Naive thymus-derived CD4-positive, alpha-beta T cell (primary cell): ENCODE results near the gene CDC14A. TPM values are rescaled to one million over a fixed set of nuclear protein-coding genes. Genes with fewer than 3 reads are reported as not detected.

Source experiments
- ATAC-seq: fragments of 150-1000 bp; cut with Tn5 transposase; 2 replicates; pipeline ENCODE4 v1.10.0; 2021; ENCODE audit warnings: mild to moderate bottlenecking, moderate library complexity
- CTCF ChIA-PET: fragments of 350-600 bp; sonication (Branson Sonifier 250); formaldehyde crosslinking; loops from one replicate; lab custom pipeline; 2021; ENCODE audit warnings: antibody characterized with exemption; lab: Charles Lee
- POLR2A ChIA-PET: fragments of 350-600 bp; sonication (Branson Sonifier 250); formaldehyde crosslinking; loops from one replicate; lab custom pipeline; 2021; ENCODE audit warnings: antibody characterized with exemption, inconsistent platforms; lab: Charles Lee
- DNase-seq, 9 donors: peaks; one replicate each; pipeline versions ENCODE4 v3.0.0 to v3.0.0-alpha.2; 2020 to 2022; ENCODE audit warnings: mixed read lengths in 1 of 9
- H3K27ac ChIP-seq: one replicate; pipeline ENCODE4 v1.7.0; 2013; ENCODE audit warnings: mild to moderate bottlenecking, low read depth, low read length, moderate library complexity
- H3K27me3 ChIP-seq, 2 donors: one replicate each; pipeline ENCODE4 v1.7.0; 2013; ENCODE audit warnings: low read length in 2 of 2, mild to moderate bottlenecking in 2 of 2, moderate library complexity in 2 of 2; ENCODE audit not compliant: control insufficient read depth in 2 of 2, insufficient read depth in 2 of 2
- H3K36me3 ChIP-seq, 3 experiments: 1 replicate in 2 of 3; 2 replicates in 1 of 3; pipeline ENCODE4 v1.7.0; 2013; ENCODE audit warnings: low read length in 3 of 3, mild to moderate bottlenecking in 3 of 3, moderate library complexity in 1 of 3; ENCODE audit not compliant: insufficient read depth in 3 of 3, control insufficient read depth in 2 of 3
- H3K4me1 ChIP-seq, 2 donors: one replicate each; pipeline ENCODE4 v1.7.0; 2013; ENCODE audit warnings: low read length in 2 of 2, mild to moderate bottlenecking in 2 of 2, moderate library complexity in 1 of 2; ENCODE audit not compliant: control insufficient read depth in 2 of 2, insufficient read depth in 2 of 2
- H3K4me3 ChIP-seq: 2 replicates; pipeline ENCODE4 v1.7.0; 2013; ENCODE audit warnings: mild to moderate bottlenecking, low read length
- H3K9me3 ChIP-seq, 3 experiments: 1 replicate in 2 of 3; 2 replicates in 1 of 3; pipeline ENCODE4 v1.7.0; 2013; ENCODE audit warnings: low read length in 3 of 3; ENCODE audit not compliant: control insufficient read depth in 2 of 3
- H3K27ac Mint-ChIP-seq, 9 donors: one replicate each; pipeline ENCODE4 v1.8.0; 2020 to 2022; ENCODE audit warnings: mixed read lengths in 9 of 9, mild to moderate bottlenecking in 8 of 9, moderate library complexity in 5 of 9, inconsistent platforms in 2 of 9
- H3K27me3 Mint-ChIP-seq, 5 donors: one replicate each; pipeline ENCODE4 v1.8.0; 2021 to 2022; ENCODE audit warnings: mixed read lengths in 5 of 5, mild to moderate bottlenecking in 1 of 5
- H3K36me3 Mint-ChIP-seq, 5 donors: one replicate each; pipeline ENCODE4 v1.8.0; 2020 to 2022; ENCODE audit warnings: mixed read lengths in 5 of 5, mild to moderate bottlenecking in 3 of 5, inconsistent platforms in 1 of 5
- H3K4me1 Mint-ChIP-seq, 7 donors: one replicate each; pipeline ENCODE4 v1.8.0; 2020 to 2022; ENCODE audit warnings: mixed read lengths in 7 of 7, mild to moderate bottlenecking in 3 of 7, inconsistent platforms in 1 of 7
- H3K4me3 Mint-ChIP-seq, 10 donors: one replicate each; pipeline ENCODE4 v1.8.0; 2020 to 2022; ENCODE audit warnings: mild to moderate bottlenecking in 10 of 10, mixed read lengths in 10 of 10, moderate library complexity in 6 of 10, inconsistent platforms in 2 of 10
- H3K9me3 Mint-ChIP-seq, 11 donors: one replicate each; pipeline ENCODE4 v1.8.0; 2020 to 2022; ENCODE audit warnings: mixed read lengths in 11 of 11, mild to moderate bottlenecking in 4 of 11, inconsistent platforms in 1 of 11, moderate library complexity in 1 of 11
- intact Hi-C, 2 donors: fragments of 100-400 bp; cut with micrococcal nuclease; formaldehyde crosslinking; loops; one replicate each; pipeline ENCODE4 v1.15.1; 2023
- polyA plus RNA-seq, 2 donors: library from polyadenylated mRNA; unstranded; fragments of 300-500 nt; fragmentation: Illumina TruSeq; gene quantifications; one replicate each; pipeline ENCODE4 v1.2.3, GENCODE V29; 2021
- total RNA-seq, 6 experiments: library from RNA in 5 of 6; stranded (reverse) in 5 of 6; gene quantifications; 1 replicate in 5 of 6; 2 replicates in 1 of 6; pipeline ENCODE4 v1.2.3 and lab custom pipeline; 2021 to 2026

Gene CDC14A
- total and polyA plus RNA-seq, 7 experiments from 2014 or later: 47.1 to 136 (median 79.3) TPM

GRCh38 chr1:100413035-100413434 is 60.7 kb downstream of the CDC14A start:
- H3K9me3 ChIP-seq: no peaks in the 10 kb centered on the region
- ChIA-PET CTCF (interaction anchor here (0.9 to 1.4 kb wide), 3 partner anchors 9 to 456 kb away, joined by 3 read pairs; no protein-coding TSS in a partner anchor), POLR2A (interaction anchor here (0.9 to 4.6 kb wide), 10 partner anchors 9 to 60 kb away, joined by 3 to 27 read pairs (median 7); partner anchors contain the start of gene CDC14A)
- ATAC-seq (peak; percentile 42), DNase-seq (peak in 2 of 9 donors; percentile 33 to 40)
- peak overlapping the region; percentile 55 for H3K27ac ChIP-seq
- Mint-ChIP-seq H3K27me3 (no peaks in the 10 kb centered on the region), H3K4me3 (peak overlapping the region; percentile 18 to 83 (median 66)), H3K4me1 (peaks cover 55 to 91% (median 81%) of the 10 kb centered on the region in 7 donors), H3K27ac (peak overlapping the region; percentile 53 to 94 (median 89)), H3K9me3 (peaks cover 0 to 9% (median 4%) of the 10 kb centered on the region in 11 donors), H3K36me3 (peaks cover 18 to 68% (median 55%) of the 10 kb centered on the region in 5 donors)
- no peak overlapping the region for H3K4me3 ChIP-seq
- peaks cover 0 to 6% (median 4%) of the 10 kb centered on the region in 3 experiments for H3K36me3 ChIP-seq
- H3K27me3 ChIP-seq: no peaks in the 10 kb centered on the region
- intact Hi-C loops: loop anchor here in 1 of 2 donors (1.0 to 2.0 kb wide), 2 partner anchors 10 to 14 kb away; no protein-coding TSS in a partner anchor
- peaks cover 46 to 73% of the 10 kb centered on the region in 2 donors for H3K4me1 ChIP-seq

- CTCF ChIA-PET: interaction anchor here (1.1 to 1.8 kb wide), 2 partner anchors 9 to 18 kb away, joined by 5 to 7 read pairs; no protein-coding TSS in a partner anchor
- no peak overlapping the region for H3K4me3 ChIP-seq
- intact Hi-C loops: loop anchor here (1.0 kb wide), 1 partner anchor 8 kb away; no protein-coding TSS in a partner anchor
- DNase-seq (peak in 2 of 9 donors; percentile 45 to 51), ATAC-seq (peak; percentile 73)
- Mint-ChIP-seq H3K27ac (peak overlapping the region; percentile 16 to 92 (median 82)), H3K9me3 (peaks cover 0 to 10% (median 0%) of the 10 kb centered on the region in 11 donors), H3K4me1 (peaks cover 55 to 90% (median 81%) of the 10 kb centered on the region in 7 donors), H3K36me3 (peaks cover 7 to 65% (median 45%) of the 10 kb centered on the region in 5 donors), H3K27me3 (no peaks in the 10 kb centered on the region), H3K4me3 (peak overlapping the region in 9 of 10 donors; percentile 0 to 72 (median 54))
- POLR2A ChIA-PET: interaction anchor here (0.6 to 4.6 kb wide), 16 partner anchors 8 to 149 kb away, joined by 3 to 27 read pairs (median 5); partner anchors contain the start of gene CDC14A
- peaks cover 46 to 57% of the 10 kb centered on the region in 2 donors for H3K4me1 ChIP-seq
- H3K9me3 ChIP-seq: no peaks in the 10 kb centered on the region
- peaks cover 0 to 9% (median 0%) of the 10 kb centered on the region in 3 experiments for H3K36me3 ChIP-seq
- peak overlapping the region; percentile 44 for H3K27ac ChIP-seq
- no peaks in the 10 kb centered on the region for H3K27me3 ChIP-seq
Measured at GRCh38 chr1:100414693-100415497, 62.6 kb downstream of the CDC14A start.

- peaks cover 55 to 96% (median 85%) of the 10 kb centered on the region in 7 donors for H3K4me1 Mint-ChIP-seq
- CTCF ChIA-PET: interaction anchor here (0.7 to 1.8 kb wide), 3 partner anchors 9 to 19 kb away, joined by 3 to 7 read pairs (median 5); no protein-coding TSS in a partner anchor
- Histone ChIP-seq H3K4me3 (no peak overlapping the region), H3K27ac (peak overlapping the region; percentile 44), H3K9me3 (no peaks in the 10 kb centered on the region), H3K27me3 (no peaks in the 10 kb centered on the region), H3K36me3 (peaks cover 0 to 9% (median 0%) of the 10 kb centered on the region in 3 experiments), H3K4me1 (peaks cover 46 to 57% of the 10 kb centered on the region in 2 donors)
- DNase-seq (no peak), ATAC-seq (no peak)
- H3K36me3 Mint-ChIP-seq: peaks cover 7 to 66% (median 45%) of the 10 kb centered on the region in 5 donors
- peaks cover 0 to 10% (median 0%) of the 10 kb centered on the region in 11 donors for H3K9me3 Mint-ChIP-seq
- no peaks in the 10 kb centered on the region for H3K27me3 Mint-ChIP-seq
- H3K4me3 Mint-ChIP-seq: peak overlapping the region in 5 of 10 donors; percentile 54 to 72 (median 71)
- intact Hi-C loops: loop anchor here (1.0 kb wide), 1 partner anchor 8 kb away; no protein-coding TSS in a partner anchor
- peak overlapping the region in 6 of 9 donors; percentile 31 to 89 (median 71) for H3K27ac Mint-ChIP-seq
- POLR2A ChIA-PET: interaction anchor here (0.8 to 4.6 kb wide), 9 partner anchors 8 to 137 kb away, joined by 3 to 27 read pairs (median 5); partner anchors contain the start of gene CDC14A
Measured at GRCh38 chr1:100415498-100415778, 63.1 kb downstream of the CDC14A start.

DNA sequence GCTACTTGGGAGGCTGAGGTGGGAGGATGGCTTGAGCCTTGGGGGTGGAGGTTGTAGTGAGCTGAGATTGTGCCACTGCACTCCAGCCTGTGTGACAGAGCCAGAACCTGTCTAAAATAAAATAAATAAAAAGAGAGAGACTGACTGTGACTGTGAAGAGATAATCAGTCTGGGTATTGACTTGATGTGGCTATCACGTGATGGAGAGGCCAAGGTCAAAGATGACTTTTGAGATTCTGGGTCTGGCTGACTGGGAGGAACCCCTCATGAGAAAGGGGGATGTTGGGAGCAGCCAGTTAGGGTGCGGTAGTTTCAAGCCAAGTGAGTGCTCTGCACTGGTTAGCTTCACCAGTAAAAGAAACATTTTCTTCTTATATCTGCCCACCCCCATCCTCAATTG is 66.8 kb downstream of the CDC14A start:
- H3K4me1 Mint-ChIP-seq: peaks cover 48 to 98% (median 83%) of the 10 kb centered on the region in 7 donors
- no peaks in the 10 kb centered on the region for H3K9me3 ChIP-seq
- H3K4me3 Mint-ChIP-seq: peak overlapping the region in 1 of 10 donors; percentile 22
- no peaks in the 10 kb centered on the region for H3K27me3 ChIP-seq
- DNase-seq (no peak), ATAC-seq (no peak)
- ChIA-PET CTCF (interaction anchor here (0.8 kb wide), 1 partner anchor 39 kb away, joined by 3 read pairs; no protein-coding TSS in a partner anchor), POLR2A (interaction anchor here (0.6 to 1.5 kb wide), 3 partner anchors 15 to 23 kb away, joined by 3 to 5 read pairs (median 5); no protein-coding TSS in a partner anchor)
- H3K27ac Mint-ChIP-seq: peak overlapping the region in 7 of 9 donors; percentile 0 to 87 (median 40)
- no peak overlapping the region for H3K4me3 ChIP-seq
- H3K4me1 ChIP-seq: peaks cover 39 to 40% of the 10 kb centered on the region in 2 donors
- H3K36me3 ChIP-seq: peaks cover 0 to 9% (median 0%) of the 10 kb centered on the region in 3 experiments
- no peak overlapping the region for H3K27ac ChIP-seq
- no peaks in the 10 kb centered on the region for H3K27me3 Mint-ChIP-seq
- peaks cover 0 to 8% (median 0%) of the 10 kb centered on the region in 11 donors for H3K9me3 Mint-ChIP-seq
- peaks cover 7 to 58% (median 36%) of the 10 kb centered on the region in 5 donors for H3K36me3 Mint-ChIP-seq
- intact Hi-C loops: no loop called here

- H3K9me3 ChIP-seq: no peaks in the 10 kb centered on the region
- peak overlapping the region; percentile 21 to 84 (median 60) for H3K4me3 Mint-ChIP-seq
- CTCF ChIA-PET: interaction anchor here (0.7 to 3.1 kb wide), 4 partner anchors 30 to 109 kb away, joined by 3 to 14 read pairs (median 4); no protein-coding TSS in a partner anchor
- H3K9me3 Mint-ChIP-seq: peaks cover 0 to 8% (median 0%) of the 10 kb centered on the region in 11 donors
- POLR2A ChIA-PET: interaction anchor here (0.9 to 3.8 kb wide), 12 partner anchors 9 to 68 kb away, joined by 3 to 38 read pairs (median 11); partner anchors contain the start of gene CDC14A
- peaks cover 8 to 55% (median 42%) of the 10 kb centered on the region in 5 donors for H3K36me3 Mint-ChIP-seq
- H3K27ac ChIP-seq: peak overlapping the region; percentile 69
- no peak for ATAC-seq
- H3K27me3 Mint-ChIP-seq: no peaks in the 10 kb centered on the region
- H3K27ac Mint-ChIP-seq: peak overlapping the region in 8 of 9 donors; percentile 67 to 92 (median 86)
- H3K4me3 ChIP-seq: peak overlapping the region; percentile 24
- peaks cover 0 to 17% (median 11%) of the 10 kb centered on the region in 3 experiments for H3K36me3 ChIP-seq
- peaks cover 34 to 95% (median 74%) of the 10 kb centered on the region in 7 donors for H3K4me1 Mint-ChIP-seq
- H3K4me1 ChIP-seq: peaks cover 29 to 39% of the 10 kb centered on the region in 2 donors
- no peak for DNase-seq
- intact Hi-C loops: loop anchor here in 1 of 2 donors (1.0 to 5.0 kb wide), 2 partner anchors 22 to 35 kb away; no protein-coding TSS in a partner anchor
- H3K27me3 ChIP-seq: no peaks in the 10 kb centered on the region
Measured at GRCh38 chr1:100422065-100422464, 69.8 kb downstream of the CDC14A start.
